ENCODE measurements around the gene CIROP. TPM values are rescaled to one million over a fixed set of nuclear protein-coding genes. Genes with fewer than 3 reads are reported as not detected.

CIROP gene, protein sequence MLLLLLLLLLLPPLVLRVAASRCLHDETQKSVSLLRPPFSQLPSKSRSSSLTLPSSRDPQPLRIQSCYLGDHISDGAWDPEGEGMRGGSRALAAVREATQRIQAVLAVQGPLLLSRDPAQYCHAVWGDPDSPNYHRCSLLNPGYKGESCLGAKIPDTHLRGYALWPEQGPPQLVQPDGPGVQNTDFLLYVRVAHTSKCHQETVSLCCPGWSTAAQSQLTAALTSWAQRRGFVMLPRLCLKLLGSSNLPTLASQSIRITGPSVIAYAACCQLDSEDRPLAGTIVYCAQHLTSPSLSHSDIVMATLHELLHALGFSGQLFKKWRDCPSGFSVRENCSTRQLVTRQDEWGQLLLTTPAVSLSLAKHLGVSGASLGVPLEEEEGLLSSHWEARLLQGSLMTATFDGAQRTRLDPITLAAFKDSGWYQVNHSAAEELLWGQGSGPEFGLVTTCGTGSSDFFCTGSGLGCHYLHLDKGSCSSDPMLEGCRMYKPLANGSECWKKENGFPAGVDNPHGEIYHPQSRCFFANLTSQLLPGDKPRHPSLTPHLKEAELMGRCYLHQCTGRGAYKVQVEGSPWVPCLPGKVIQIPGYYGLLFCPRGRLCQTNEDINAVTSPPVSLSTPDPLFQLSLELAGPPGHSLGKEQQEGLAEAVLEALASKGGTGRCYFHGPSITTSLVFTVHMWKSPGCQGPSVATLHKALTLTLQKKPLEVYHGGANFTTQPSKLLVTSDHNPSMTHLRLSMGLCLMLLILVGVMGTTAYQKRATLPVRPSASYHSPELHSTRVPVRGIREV
- total RNA-seq (ENCODE audit: unreplicated experiment) = not detected
- long read RNA-seq, partial matches to known transcripts = 0 of 1 reads
- long read RNA-seq, other reads (novel, unspliced or antisense) = 1 of 1 reads

DNA sequence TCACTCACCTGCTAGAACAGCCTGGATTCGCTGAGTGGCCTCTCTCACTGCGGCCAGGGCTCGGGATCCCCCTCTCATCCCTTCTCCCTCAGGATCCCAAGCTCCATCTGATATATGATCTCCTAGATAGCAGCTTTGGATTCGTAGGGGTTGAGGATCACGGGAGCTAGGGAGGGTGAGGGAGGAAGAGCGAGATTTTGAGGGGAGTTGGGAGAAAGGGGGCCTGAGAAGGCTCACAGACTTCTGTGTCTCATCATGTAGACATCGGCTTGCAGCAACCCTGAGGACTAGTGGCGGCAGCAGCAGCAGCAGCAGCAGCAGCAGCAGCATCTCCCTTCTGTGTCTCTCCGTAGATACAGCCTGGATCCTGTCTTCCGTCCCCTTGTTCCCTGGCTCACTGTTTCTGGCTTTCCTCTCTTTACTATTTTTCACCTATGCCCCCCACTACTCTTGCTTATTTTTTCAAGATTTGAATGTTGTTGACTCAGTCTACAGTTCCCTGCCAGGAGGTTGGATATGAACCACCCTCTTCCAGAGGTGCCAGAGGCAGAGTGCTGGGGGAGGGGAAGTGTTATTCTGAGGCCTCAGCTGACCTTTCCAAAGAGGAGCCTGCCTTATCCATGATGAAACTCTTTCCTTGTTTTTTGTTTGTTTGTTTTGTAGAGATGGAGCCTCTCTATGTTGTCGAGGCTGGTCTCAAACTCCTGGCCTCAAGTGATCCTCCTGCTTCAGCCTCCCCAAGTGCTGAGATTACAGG, at the start of gene CIROP:
Gene CIROP (minus strand): TSS at position 399 of the 757 bp plus-strand sequence. CDS start 69 bp downstream, at position 330.
- Mint-ChIP-seq H3K27ac (ENCODE audit: unreplicated experiment) (no peak within 1 kb of the TSS), H3K36me3 (ENCODE audit: unreplicated experiment) (peaks cover 11% of the 10 kb centered on the region), H3K4me1 (ENCODE audit: low read depth, unreplicated experiment) (no peaks in the 10 kb centered on the region), H3K9me3 (ENCODE audit: unreplicated experiment) (peaks cover 9% of the 10 kb centered on the region), H3K27me3 (ENCODE audit: unreplicated experiment) (peaks cover 7% of the 10 kb centered on the region), H3K4me3 (ENCODE audit: unreplicated experiment) (no peak within 1 kb of the TSS)
- TF ChIP-seq, protein P1, sequence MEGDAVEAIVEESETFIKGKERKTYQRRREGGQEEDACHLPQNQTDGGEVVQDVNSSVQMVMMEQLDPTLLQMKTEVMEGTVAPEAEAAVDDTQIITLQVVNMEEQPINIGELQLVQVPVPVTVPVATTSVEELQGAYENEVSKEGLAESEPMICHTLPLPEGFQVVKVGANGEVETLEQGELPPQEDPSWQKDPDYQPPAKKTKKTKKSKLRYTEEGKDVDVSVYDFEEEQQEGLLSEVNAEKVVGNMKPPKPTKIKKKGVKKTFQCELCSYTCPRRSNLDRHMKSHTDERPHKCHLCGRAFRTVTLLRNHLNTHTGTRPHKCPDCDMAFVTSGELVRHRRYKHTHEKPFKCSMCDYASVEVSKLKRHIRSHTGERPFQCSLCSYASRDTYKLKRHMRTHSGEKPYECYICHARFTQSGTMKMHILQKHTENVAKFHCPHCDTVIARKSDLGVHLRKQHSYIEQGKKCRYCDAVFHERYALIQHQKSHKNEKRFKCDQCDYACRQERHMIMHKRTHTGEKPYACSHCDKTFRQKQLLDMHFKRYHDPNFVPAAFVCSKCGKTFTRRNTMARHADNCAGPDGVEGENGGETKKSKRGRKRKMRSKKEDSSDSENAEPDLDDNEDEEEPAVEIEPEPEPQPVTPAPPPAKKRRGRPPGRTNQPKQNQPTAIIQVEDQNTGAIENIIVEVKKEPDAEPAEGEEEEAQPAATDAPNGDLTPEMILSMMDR (IDR thresholded peaks at IDR 0.05; ENCODE audit: partially characterized antibody, unreplicated experiment) = no peak
- DNase-seq = no peak

DNA sequence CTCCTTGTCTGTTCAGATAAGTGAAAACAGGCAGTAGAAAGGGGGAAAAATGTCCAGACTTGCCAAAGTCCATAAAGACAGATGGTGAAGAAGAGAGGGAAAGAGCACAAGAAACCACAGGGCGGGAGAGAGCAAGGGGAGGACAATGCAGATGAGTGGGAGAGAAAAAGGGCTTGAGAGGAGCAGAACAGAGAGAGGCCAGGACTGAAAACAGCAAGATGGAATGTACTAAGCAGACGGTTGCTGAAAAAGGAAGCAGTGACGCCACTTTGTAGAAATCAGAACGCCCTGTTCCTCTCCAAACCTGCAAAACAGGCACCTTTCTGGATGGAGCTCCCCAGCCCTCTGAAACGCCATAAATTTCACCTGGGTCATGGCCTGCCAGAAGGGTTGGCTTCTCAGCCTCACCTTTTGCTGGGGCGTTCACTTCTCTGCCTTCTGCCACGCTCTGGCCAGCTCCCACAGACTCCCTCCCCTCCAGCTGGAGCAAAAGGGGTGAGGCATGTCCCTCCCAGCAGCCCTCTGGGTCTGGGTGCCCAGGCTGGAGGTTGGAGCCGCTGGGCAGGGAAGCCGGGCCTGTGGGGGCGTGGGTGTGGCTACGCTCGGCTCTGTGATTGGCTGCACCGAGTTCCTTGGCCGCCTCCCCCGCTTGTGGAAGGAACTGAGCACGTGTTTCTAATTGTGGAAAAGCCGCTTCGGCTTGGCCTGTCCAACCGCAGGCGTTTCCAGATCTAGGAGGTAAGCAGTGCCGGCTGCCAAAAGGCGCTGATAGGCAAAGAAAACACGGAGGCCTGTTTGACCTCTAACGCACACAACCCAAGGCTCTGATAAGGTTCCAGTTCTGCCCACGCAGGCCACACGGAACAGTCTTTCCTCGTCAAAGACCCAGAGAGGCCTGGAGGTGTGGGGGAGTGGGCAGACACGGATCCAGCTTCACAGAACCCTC, 49.3 kb upstream of the CIROP start:
- no peak for DNase-seq
- peak overlapping the region; percentile 71 for H3K27ac Mint-ChIP-seq (ENCODE audit: unreplicated experiment)
- H3K4me3 Mint-ChIP-seq (ENCODE audit: unreplicated experiment) = peak overlapping the region; percentile 21
- TF ChIP-seq, protein P1 (IDR thresholded peaks at IDR 0.05; ENCODE audit: partially characterized antibody, unreplicated experiment) = no peak
- no peaks in the 10 kb centered on the region for H3K9me3 Mint-ChIP-seq (ENCODE audit: unreplicated experiment)
- peaks cover 4% of the 10 kb centered on the region for H3K4me1 Mint-ChIP-seq (ENCODE audit: low read depth, unreplicated experiment)
- H3K36me3 Mint-ChIP-seq (ENCODE audit: unreplicated experiment) = no peaks in the 10 kb centered on the region
- no peaks in the 10 kb centered on the region for H3K27me3 Mint-ChIP-seq (ENCODE audit: unreplicated experiment)

DNA sequence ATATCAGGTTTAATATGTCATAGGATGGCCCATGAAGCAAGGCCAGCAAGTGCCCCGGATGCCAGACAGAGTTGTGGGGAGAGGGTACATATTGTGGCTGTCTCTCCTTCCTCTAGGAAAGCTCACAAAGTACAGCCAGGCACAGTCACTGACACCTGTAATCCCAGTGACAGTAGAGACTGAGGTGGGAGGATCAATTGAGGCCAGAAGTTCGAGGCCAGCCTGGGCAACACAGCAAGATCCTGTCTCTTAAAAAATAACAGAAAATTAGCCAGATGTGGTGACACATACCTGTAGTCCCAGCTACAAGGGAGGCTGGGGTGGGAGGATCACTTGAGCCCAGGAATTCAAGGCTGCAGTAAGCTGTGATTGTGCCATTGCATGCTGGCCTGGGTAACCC, 46.6 kb upstream of the CIROP start:
- H3K36me3 Mint-ChIP-seq (ENCODE audit: unreplicated experiment) = no peaks in the 10 kb centered on the region
- DNase-seq = no peak
- no peak overlapping the region for H3K4me3 Mint-ChIP-seq (ENCODE audit: unreplicated experiment)
- TF ChIP-seq, protein P1 (IDR thresholded peaks at IDR 0.05; ENCODE audit: partially characterized antibody, unreplicated experiment) = no peak
- H3K9me3 Mint-ChIP-seq (ENCODE audit: unreplicated experiment) = no peaks in the 10 kb centered on the region
- no peak overlapping the region for H3K27ac Mint-ChIP-seq (ENCODE audit: unreplicated experiment)
- H3K4me1 Mint-ChIP-seq (ENCODE audit: low read depth, unreplicated experiment) = peaks cover 4% of the 10 kb centered on the region
- no peaks in the 10 kb centered on the region for H3K27me3 Mint-ChIP-seq (ENCODE audit: unreplicated experiment)

DNA sequence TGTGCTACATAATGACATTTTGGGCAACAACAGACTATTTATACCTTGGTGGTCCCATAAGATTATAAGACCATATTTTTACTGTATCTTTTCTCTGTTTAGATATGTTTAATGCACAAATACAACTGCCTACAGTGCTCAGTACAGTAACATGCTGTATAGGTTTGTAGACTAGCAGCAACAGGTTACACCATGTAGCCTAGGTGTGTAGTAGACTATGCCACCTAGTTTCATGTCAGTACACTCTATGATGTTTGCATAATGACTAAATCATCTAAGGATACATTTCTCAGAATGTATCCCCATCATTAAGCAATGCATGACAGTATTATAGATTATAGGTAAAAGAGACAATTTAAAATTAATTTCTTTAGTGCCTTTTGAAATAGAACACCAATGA, 45.0 kb upstream of the CIROP start:
- Mint-ChIP-seq H3K4me3 (ENCODE audit: unreplicated experiment) (no peak overlapping the region), H3K4me1 (ENCODE audit: low read depth, unreplicated experiment) (peaks cover 4% of the 10 kb centered on the region), H3K27me3 (ENCODE audit: unreplicated experiment) (peaks cover 1% of the 10 kb centered on the region), H3K36me3 (ENCODE audit: unreplicated experiment) (no peaks in the 10 kb centered on the region), H3K9me3 (ENCODE audit: unreplicated experiment) (no peaks in the 10 kb centered on the region), H3K27ac (ENCODE audit: unreplicated experiment) (no peak overlapping the region)
- TF ChIP-seq, protein P1 (IDR thresholded peaks at IDR 0.05; ENCODE audit: partially characterized antibody, unreplicated experiment) = no peak
- no peak for DNase-seq

Data from glutamatergic neuron (in vitro differentiated cells).